SK-N-SH (cell line): Measurements from ENCODE around the gene FAM78B. TPM values are rescaled to one million over a fixed set of nuclear protein-coding genes. Genes with fewer than 3 reads are reported as not detected.

Experiments
- CTCF ChIA-PET: fragments of 300-600, 350-600 bp; formaldehyde crosslinking; extraction: SDS; loops from one replicate; lab custom pipeline; 2021; lab: Yijun Ruan, JAX
- POLR2A ChIA-PET: fragments of 350-600 bp; sonication (Branson Sonifier 250); formaldehyde crosslinking; extraction: SDS; loops from one replicate; lab custom pipeline; 2020; ENCODE audit warnings: antibody characterized with exemption, inconsistent platforms; lab: Yijun Ruan, JAX
- DNase-seq: peaks from one replicate; pipeline ENCODE4 v3.0.0; 2012
- H2AFZ ChIP-seq: fragments of 200-600 bp; sonication (generic); 2 replicates; pipeline ENCODE4 v1.8.1; 2016; ENCODE audit warnings: antibody characterized with exemption, mild to moderate bottlenecking, low read depth
- H3F3A ChIP-seq: fragments of 200-600 bp; sonication (generic); replicated peaks from 2 replicates; pipeline ENCODE3; 2016; ENCODE audit warnings: antibody characterized with exemption, mild to moderate bottlenecking; ENCODE audit not compliant: insufficient read depth
- H3K27ac ChIP-seq, 2 experiments: fragments of 200-500 bp in 1 of 2; fragments of 200-600 bp in 1 of 2; sonication (Bioruptor generic) in 1 of 2; sonication (generic), shearing (Covaris generic) in 1 of 2; 2 replicates each; pipeline versions ENCODE4 v1.5.1 to v1.6.1; 2014 to 2016; ENCODE audit warnings: low read depth in 2 of 2, inconsistent platforms in 1 of 2, low read length in 1 of 2, mild to moderate bottlenecking in 1 of 2, mixed read lengths in 1 of 2
- H3K27me3 ChIP-seq: fragments of 200-600 bp; sonication (generic), shearing (Covaris generic); 2 replicates; pipeline ENCODE4 v1.6.1; 2016; ENCODE audit warnings: mixed run types; ENCODE audit not compliant: insufficient read depth
- H3K36me3 ChIP-seq, 2 experiments: fragments of 200-500 bp in 1 of 2; fragments of 200-600 bp in 1 of 2; sonication (Bioruptor generic) in 1 of 2; sonication (generic) in 1 of 2; replicated peaks in 1 of 2; 2 replicates each; pipeline versions ENCODE3 to v1.5.1; 2014 to 2016; ENCODE audit warnings: low read length in 1 of 2, mild to moderate bottlenecking in 1 of 2; ENCODE audit not compliant: insufficient read depth in 2 of 2, control insufficient read depth in 1 of 2
- H3K4me1 ChIP-seq, 2 experiments: fragments of 200-500 bp in 1 of 2; fragments of 200-600 bp in 1 of 2; sonication (Bioruptor generic) in 1 of 2; sonication (generic), shearing (Covaris generic) in 1 of 2; 2 replicates each; pipeline versions ENCODE4 v1.5.1 to v1.6.1; 2014 to 2016; ENCODE audit warnings: low read depth in 1 of 2, low read length in 1 of 2, mixed run types in 1 of 2; ENCODE audit not compliant: insufficient read depth in 2 of 2, control insufficient read depth in 1 of 2
- H3K4me2 ChIP-seq: fragments of 200-600 bp; sonication (generic), shearing (Covaris generic); 2 replicates; pipeline ENCODE4 v1.6.1; 2017; ENCODE audit warnings: mixed run types
- H3K4me3 ChIP-seq, 2 experiments: fragments of 200-500 bp in 1 of 2; fragments of 200-600 bp in 1 of 2; sonication (Bioruptor generic) in 1 of 2; sonication (generic), shearing (Covaris generic) in 1 of 2; 2 replicates each; pipeline versions ENCODE4 v1.5.1 to v1.8.1; 2014 to 2016; ENCODE audit warnings: low read depth in 2 of 2, inconsistent platforms in 1 of 2, low read length in 1 of 2, mild to moderate bottlenecking in 1 of 2, mixed read lengths in 1 of 2, moderate library complexity in 1 of 2
- H3K79me2 ChIP-seq: fragments of 200-600 bp; sonication (generic); 2 replicates; pipeline ENCODE4 v1.8.1; 2017; ENCODE audit warnings: mild to moderate bottlenecking; ENCODE audit not compliant: insufficient read depth
- H3K9ac ChIP-seq: fragments of 200-600 bp; sonication (generic); 2 replicates; pipeline ENCODE4 v1.6.1; 2017; ENCODE audit warnings: mixed run types
- H3K9me2 ChIP-seq: fragments of 200-600 bp; sonication (generic); 2 replicates; pipeline ENCODE4 v1.6.1; 2017; ENCODE audit warnings: mixed run types
- H3K9me3 ChIP-seq: fragments of 200-600 bp; sonication (generic); 2 replicates; pipeline ENCODE4 v1.6.1; 2017; ENCODE audit warnings: mixed run types, mild to moderate bottlenecking, moderate library complexity
- H4K20me1 ChIP-seq: fragments of 200-600 bp; sonication (generic); 2 replicates; pipeline ENCODE4 v1.6.1; 2017; ENCODE audit warnings: mild to moderate bottlenecking, mixed run types; ENCODE audit not compliant: insufficient read depth
- CHD2 ChIP-seq: fragments of 150-350 bp; IDR thresholded peaks from 2 replicates; pipeline ENCODE4 v1.6.1; 2018; ENCODE audit warnings: low read length; ENCODE audit not compliant: partially characterized antibody
- CTCF ChIP-seq: fragments of 200-600 bp; sonication (generic); IDR thresholded peaks from 2 replicates; pipeline ENCODE4 v1.6.1; 2017; ENCODE audit warnings: antibody characterized with exemption, mild to moderate bottlenecking, moderate library complexity
- EZH2phosphoT487 ChIP-seq: fragments of 200-600 bp; sonication (generic); IDR thresholded peaks from 2 replicates; pipeline ENCODE4 v1.6.1; 2017; ENCODE audit warnings: low read depth, mixed run types, mild to moderate bottlenecking, antibody characterized with exemption, moderate library complexity, borderline replicate concordance
- FOSL2 ChIP-seq: IDR thresholded peaks from 2 replicates; pipeline ENCODE4 v1.4.0; 2012; ENCODE audit warnings: low read depth, mild to moderate bottlenecking, moderate library complexity, borderline replicate concordance
- FOXM1 ChIP-seq: IDR thresholded peaks from 2 replicates; pipeline ENCODE4 v1.4.0; 2012; ENCODE audit warnings: low read depth, mild to moderate bottlenecking
- IRF3 ChIP-seq: fragments of 150-350 bp; IDR thresholded peaks from 2 replicates; pipeline ENCODE4 v1.6.1; 2016; ENCODE audit warnings: mild to moderate bottlenecking, low read depth, low read length
- JUND ChIP-seq: IDR thresholded peaks from 2 replicates; pipeline ENCODE4 v1.4.0; 2012
- MEF2A ChIP-seq: IDR thresholded peaks from 2 replicates; pipeline ENCODE4 v1.4.0; 2012; ENCODE audit warnings: low read depth, borderline replicate concordance
- NFIC ChIP-seq: IDR thresholded peaks from 2 replicates; pipeline ENCODE4 v1.4.0; 2012; ENCODE audit warnings: borderline replicate concordance
- PBX3 ChIP-seq: IDR thresholded peaks from 2 replicates; pipeline ENCODE4; 2012
- RCOR1 ChIP-seq: fragments of 150-350 bp; IDR thresholded peaks from 2 replicates; pipeline ENCODE4 v1.6.1; 2017; ENCODE audit warnings: antibody characterized with exemption, low read length
- REST ChIP-seq: IDR thresholded peaks from 2 replicates; pipeline ENCODE4 v1.6.1; 2012; ENCODE audit warnings: mild to moderate bottlenecking, low read depth, low read length, moderate library complexity
- RFX5 ChIP-seq: IDR thresholded peaks from 2 replicates; pipeline ENCODE4 v1.6.1; 2012; ENCODE audit warnings: mild to moderate bottlenecking, improper control_type of control experiment, low read length
- SIN3A ChIP-seq: IDR thresholded peaks from 2 replicates; pipeline ENCODE4 v1.6.1; 2012; ENCODE audit warnings: low read depth, mild to moderate bottlenecking, low read length, moderate library complexity, borderline replicate concordance
- SMC3 ChIP-seq: IDR thresholded peaks from 2 replicates; pipeline ENCODE4 v1.6.1; 2012; ENCODE audit warnings: low read depth, low read length, improper control_type of control experiment
- TCF12 ChIP-seq: IDR thresholded peaks from 2 replicates; pipeline ENCODE4 v1.4.0; 2012
- TEAD4 ChIP-seq: IDR thresholded peaks from 2 replicates; pipeline ENCODE4 v1.4.0; 2012; ENCODE audit warnings: mild to moderate bottlenecking, borderline replicate concordance; ENCODE audit not compliant: insufficient read depth
- ZBTB33 ChIP-seq: IDR thresholded peaks from 2 replicates; pipeline ENCODE4 v1.4.0; 2012; ENCODE audit warnings: low read depth, borderline replicate concordance
- WGBS: methylation state at CpG from one replicate; pipeline ENCODE4 v1.1.6; 2017; ENCODE audit warnings: low lambda C conversion rate; 5-methylcytosine and 5-hydroxymethylcytosine counted together
- polyA plus RNA-seq, 3 experiments: library from polyadenylated mRNA; depleted of rRNA; stranded (reverse); fragments of >200 nt; gene quantifications; 2 replicates each; pipeline ENCODE4 v1.2.3, GENCODE V29; 2012

Gene FAM78B
- polyA plus RNA-seq, 1 of the 3 experiments (the other 2 are of a cell fraction) = 0.36 TPM

- H3K4me3 ChIP-seq = no peak overlapping the region
- no peaks in the 10 kb centered on the region for H3K27me3 ChIP-seq
- no peaks in the 10 kb centered on the region for H4K20me1 ChIP-seq
- POLR2A ChIA-PET = no interaction called here
- H3K36me3 ChIP-seq = no peaks in the 10 kb centered on the region
- no peak overlapping the region for H3K4me2 ChIP-seq
- H3K4me1 ChIP-seq = no peaks in the 10 kb centered on the region; a peak in 1 of 4 replicates
- no peaks in the 10 kb centered on the region for H3K79me2 ChIP-seq
- no peaks in the 10 kb centered on the region for H3K9me2 ChIP-seq
- DNase-seq = no peak
- no peak overlapping the region for H3K27ac ChIP-seq
- TF ChIP-seq ZBTB33 (no peak), RFX5 (no peak), JUND (no peak), SIN3A (no peak), FOXM1 (no peak), SMC3 (no peak), FOSL2 (no peak), IRF3 (no peak), TCF12 (no peak), NFIC (no peak), PBX3 (no peak), CTCF (no peak), EZH2phosphoT487 (no peak), TEAD4 (no peak), RCOR1 (no peak), REST (no peak), CHD2 (no peak), MEF2A (no peak)
- H3K9me3 ChIP-seq = no peaks in the 10 kb centered on the region
- H3K9ac ChIP-seq = no peak overlapping the region
- CTCF ChIA-PET = interaction anchor here (1.5 to 1.6 kb wide), 2 partner anchors 9 to 10 kb away, joined by 4 to 6 read pairs; no protein-coding TSS in a partner anchor
- WGBS = 20% methylated on average over 5 of the region's 5 CpGs
- no peaks in the 10 kb centered on the region for H3F3A ChIP-seq
- no peak overlapping the region for H2AFZ ChIP-seq
Observed at GRCh38 chr1:166155108-166155507, 11.7 kb downstream of the FAM78B start.
